Measurements from ENCODE around the gene DTHD1.
A peak's percentile ranks its signal among the peaks of the same experiment; 100 is the strongest.

Gene DTHD1

GRCh38 chr4:36273276-36273675 is 8.1 kb upstream of the DTHD1 start:
- no peak for DNase-seq

GRCh38 chr4:36274158-36274557 is 7.3 kb upstream of the DTHD1 start:
- DNase-seq, result no peak

- no peak for DNase-seq
Observed at GRCh38 chr4:36277533-36277932, 3.9 kb upstream of the DTHD1 start.

GRCh38 chr4:36278789-36279188 is 2.6 kb upstream of the DTHD1 start:
- DNase-seq, result no peak

- no peak for DNase-seq
Observed at GRCh38 chr4:36280555-36280954, 861 bp upstream of the DTHD1 start.

- DNase-seq, result no peak
Observed at GRCh38 chr4:36282503-36283030, 1.2 kb downstream of the DTHD1 start.

GRCh38 chr4:36283912-36284465 is 2.6 kb downstream of the DTHD1 start:
- no peak for DNase-seq

GRCh38 chr4:36285784-36286480 is 4.5 kb downstream of the DTHD1 start:
- DNase-seq, result no peak

- DNase-seq, result no peak
Observed at GRCh38 chr4:36286481-36286871, 5.1 kb downstream of the DTHD1 start.

- DNase-seq, result no peak
Observed at GRCh38 chr4:36288731-36289426, 7.5 kb downstream of the DTHD1 start.

- DNase-seq, result no peak
Observed at GRCh38 chr4:36290641-36291040, 9.2 kb downstream of the DTHD1 start.

GRCh38 chr4:36292556-36293188 is 11.3 kb downstream of the DTHD1 start:
- DNase-seq, result no peak

GRCh38 chr4:36301127-36301526 is 19.7 kb downstream of the DTHD1 start:
- no peak for DNase-seq

GRCh38 chr4:36303426-36304137 is 22.2 kb downstream of the DTHD1 start:
- DNase-seq, result no peak

- DNase-seq, result no peak
Observed at GRCh38 chr4:36304138-36304681, 22.8 kb downstream of the DTHD1 start.

GRCh38 chr4:36308150-36308549 is 26.7 kb downstream of the DTHD1 start:
- DNase-seq, result no peak

- no peak for DNase-seq
Observed at GRCh38 chr4:36310216-36310615, 28.8 kb downstream of the DTHD1 start.

- peak; percentile 11 for DNase-seq
Observed at GRCh38 chr4:36310793-36311192, 29.4 kb downstream of the DTHD1 start.

- no peak for DNase-seq
Observed at GRCh38 chr4:36312511-36312910, 31.1 kb downstream of the DTHD1 start.

- DNase-seq, result no peak
Observed at GRCh38 chr4:36313301-36313700, 31.9 kb downstream of the DTHD1 start.

GRCh38 chr4:36313703-36314102 is 32.3 kb downstream of the DTHD1 start:
- no peak for DNase-seq

- DNase-seq, result no peak
Observed at GRCh38 chr4:36316607-36317006, 35.2 kb downstream of the DTHD1 start.

GRCh38 chr4:36317721-36318120 is 36.3 kb downstream of the DTHD1 start:
- no peak for DNase-seq
